ENCODE data around the gene KPNA6.

GRCh38 chr1:32082022-32082421 is 25.8 kb upstream of the KPNA6 start:
- TF ChIP-seq GATA3 (IDR thresholded peaks at IDR 0.05; ENCODE audit: low read depth, low read length) (no peak), GATA2 (IDR thresholded peaks at IDR 0.05; ENCODE audit: low read depth, low read length) (no peak)

Data from SH-SY5Y (cell line).